Mucosa of stomach (tissue), 1 donor: ENCODE measurements around the gene KRTAP19-5.

Experiments
- H3K27me3 ChIP-seq: one replicate; pipeline ENCODE4 v1.7.0; 2013; ENCODE audit warnings: mild to moderate bottlenecking, low read length; ENCODE audit not compliant: control insufficient read depth, insufficient read depth
- H3K36me3 ChIP-seq: one replicate; pipeline ENCODE4 v1.7.0; 2013; ENCODE audit warnings: low read length; ENCODE audit not compliant: control insufficient read depth, insufficient read depth
- H3K4me1 ChIP-seq: one replicate; pipeline ENCODE4 v1.7.0; 2013; ENCODE audit warnings: mild to moderate bottlenecking, low read length; ENCODE audit not compliant: control insufficient read depth, insufficient read depth
- H3K4me3 ChIP-seq: one replicate; pipeline ENCODE4 v1.7.0; 2013; ENCODE audit warnings: low read length
- H3K9ac ChIP-seq: one replicate; pipeline ENCODE4 v1.7.0; 2013; ENCODE audit warnings: mild to moderate bottlenecking, low read length, moderate library complexity
- H3K9me3 ChIP-seq: one replicate; pipeline ENCODE4 v1.7.0; 2013; ENCODE audit warnings: mild to moderate bottlenecking, low read length, moderate library complexity; ENCODE audit not compliant: control insufficient read depth
- donor health status: Pancreatic carcinoma.

KRTAP19-5 gene

DNA sequence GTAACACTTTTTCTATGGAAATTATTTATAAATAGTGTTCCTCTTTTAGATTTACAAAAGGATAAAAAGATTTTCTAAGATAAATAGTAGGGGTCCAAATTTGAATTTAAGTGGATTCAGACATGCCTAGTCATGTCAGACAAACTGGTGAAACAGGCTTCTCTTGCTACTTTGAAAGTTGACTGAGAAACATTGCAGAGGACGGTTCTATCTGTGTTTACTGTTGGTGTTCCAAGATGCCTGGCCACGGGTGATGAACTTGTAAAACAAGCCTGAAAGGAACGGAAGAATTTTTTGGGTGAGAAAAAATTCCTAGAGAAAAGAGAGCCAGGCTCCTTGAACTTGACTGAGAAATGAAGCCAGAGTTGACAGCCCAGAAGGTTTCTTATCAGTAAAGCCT, 23.9 kb downstream of the KRTAP19-5 start:
- Histone ChIP-seq H3K4me3 (no peak overlapping the region), H3K27me3 (no peaks in the 10 kb centered on the region), H3K9me3 (no peaks in the 10 kb centered on the region), H3K4me1 (no peaks in the 10 kb centered on the region), H3K36me3 (no peaks in the 10 kb centered on the region), H3K9ac (no peak overlapping the region)

DNA sequence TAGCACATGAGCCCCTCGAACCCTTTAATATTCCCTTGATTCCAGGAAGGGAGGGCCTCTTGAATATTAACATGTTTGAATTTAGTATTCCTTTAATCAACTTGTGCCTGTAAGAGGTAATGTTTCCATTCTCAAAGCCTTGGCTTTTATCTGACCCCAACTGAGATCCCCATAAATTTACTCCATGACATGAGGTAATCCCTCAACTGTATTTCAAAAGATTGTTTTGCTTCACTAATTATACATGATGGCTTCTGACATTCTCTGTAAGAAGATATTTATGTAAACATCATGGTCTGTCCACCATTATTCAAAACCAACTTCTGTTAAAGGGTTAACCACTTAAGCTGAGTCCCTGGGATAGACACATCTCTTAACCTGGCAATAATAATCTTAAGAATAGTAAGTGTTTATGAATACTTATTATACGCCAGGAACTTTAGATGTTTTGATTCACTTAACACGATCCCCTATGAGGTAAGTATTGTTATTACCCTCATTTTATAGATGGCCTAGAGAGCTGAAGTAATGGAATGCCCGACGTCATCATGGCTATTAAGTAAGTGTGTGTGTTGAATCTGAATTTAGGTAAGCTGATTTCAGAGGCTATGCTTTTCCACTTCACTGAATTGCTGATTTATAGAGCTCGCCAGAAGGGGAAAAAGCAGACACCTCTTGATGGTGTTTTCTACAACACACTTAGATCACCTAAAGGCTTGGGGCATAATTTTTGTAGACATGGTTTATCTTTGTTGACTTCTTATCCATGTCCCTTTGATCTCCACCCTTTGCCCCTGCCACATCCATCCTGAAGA, 32.8 kb downstream of the KRTAP19-5 start:
- Histone ChIP-seq H3K27me3 (no peaks in the 10 kb centered on the region), H3K9me3 (no peaks in the 10 kb centered on the region), H3K4me3 (no peak overlapping the region), H3K36me3 (no peaks in the 10 kb centered on the region), H3K4me1 (no peaks in the 10 kb centered on the region), H3K9ac (no peak overlapping the region)

DNA sequence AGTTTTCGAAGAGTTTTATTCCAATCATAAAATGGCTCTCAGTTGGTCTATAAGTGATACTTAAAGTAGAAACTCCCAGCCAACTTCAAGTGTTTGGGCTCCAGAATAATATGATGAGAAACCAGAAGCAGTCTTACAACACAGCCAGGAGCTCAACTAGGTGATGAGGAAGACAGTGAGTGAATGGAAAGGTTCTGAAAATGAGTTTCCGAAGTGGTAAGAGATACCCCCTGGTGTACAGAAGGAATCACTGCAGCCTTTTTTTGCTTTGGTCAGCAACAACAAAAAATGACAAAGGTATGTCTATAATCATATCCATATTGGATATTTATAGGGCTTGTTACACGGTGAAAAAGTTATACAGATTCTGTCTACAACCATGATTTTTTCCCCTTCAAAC, 38.2 kb downstream of the KRTAP19-5 start:
- Histone ChIP-seq H3K9me3 (no peaks in the 10 kb centered on the region), H3K36me3 (no peaks in the 10 kb centered on the region), H3K9ac (no peak overlapping the region), H3K27me3 (no peaks in the 10 kb centered on the region), H3K4me1 (no peaks in the 10 kb centered on the region), H3K4me3 (no peak overlapping the region)
